ENCODE results near the gene RARA.
"Not testable (repeated sequence)": the region's sequence is repeated elsewhere in the genome, so short reads cannot be mapped to it uniquely, and the experiment has no call there.

RARA gene

GRCh38 chr17:40361063-40361924, 52.3 kb downstream of the RARA start:
- no peak for DNase-seq

GRCh38 chr17:40361925-40362695, 53.1 kb downstream of the RARA start:
- no peak for DNase-seq

GRCh38 chr17:40362696-40363110, 53.7 kb downstream of the RARA start:
- peak; percentile 83 for DNase-seq

- peak; percentile 38 for DNase-seq
Observed at GRCh38 chr17:40363111-40363827, 54.3 kb downstream of the RARA start.

- peak; percentile 28 for DNase-seq
Observed at GRCh38 chr17:40364121-40364861, 55.3 kb downstream of the RARA start, which contains the start of gene GJD3. Gene GJD3 (minus strand): TSS chr17:40364737. CDS start chr17:40363815, 922 bp downstream.

DNA sequence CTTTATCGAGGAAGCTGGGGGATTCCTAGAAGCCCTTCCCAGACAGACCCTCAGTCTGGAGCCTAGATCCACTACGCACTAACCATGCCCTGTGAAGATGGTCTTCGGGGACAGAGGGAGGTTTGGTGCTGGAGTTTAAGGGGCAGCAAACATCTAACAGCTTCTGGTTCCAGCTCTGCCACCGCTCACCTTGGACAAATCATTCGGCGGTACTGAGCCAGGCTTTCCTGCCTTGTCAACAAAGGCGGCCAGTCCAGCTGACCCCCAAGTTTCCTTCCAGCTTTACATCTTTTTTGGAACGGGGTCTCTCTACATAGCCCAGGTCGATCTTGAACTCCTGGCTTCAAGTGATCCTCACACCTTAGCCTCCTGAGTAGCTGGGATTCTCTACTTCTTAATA, 55.9 kb downstream of the RARA start:
- no peak for DNase-seq

- peak; percentile 27 for DNase-seq
Observed at GRCh38 chr17:40366076-40366860, 57.3 kb downstream of the RARA start.

DNA sequence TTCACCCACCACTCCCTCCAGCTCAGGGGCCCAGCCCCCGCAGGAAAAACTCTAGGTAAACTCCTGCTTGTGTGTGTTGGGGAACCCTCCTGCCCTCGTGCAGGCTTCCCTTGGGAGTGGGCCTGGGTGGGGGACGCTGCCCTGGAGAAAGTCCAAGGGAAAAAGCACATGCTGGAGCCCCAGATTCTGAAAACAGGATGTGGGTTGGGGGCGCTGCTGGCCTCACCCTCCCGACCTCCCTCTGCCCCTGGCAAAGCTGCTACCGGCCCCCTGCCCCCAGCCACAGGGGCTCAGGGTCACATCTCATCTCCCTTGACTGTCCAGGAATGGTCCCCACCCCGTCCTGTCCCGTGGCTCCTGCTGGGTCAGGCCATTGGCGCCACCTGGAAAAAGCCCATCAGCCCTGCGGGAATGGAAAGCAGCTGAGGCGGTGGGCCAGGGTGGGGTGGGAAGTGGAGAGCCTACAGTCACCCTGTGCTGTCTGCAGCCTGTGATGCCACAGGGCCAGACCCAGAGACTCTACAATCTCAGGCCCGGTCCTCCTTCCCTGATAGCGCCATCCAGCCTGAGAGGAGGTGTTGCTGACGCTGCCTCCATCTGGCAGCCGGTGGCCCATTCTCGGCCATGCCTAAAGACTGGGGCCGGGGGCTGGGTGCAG, 58.0 kb downstream of the RARA start:
- peak; percentile 20 for DNase-seq

GRCh38 chr17:40367728-40368127, 58.7 kb downstream of the RARA start:
- DNase-seq: peak; percentile 23

DNA sequence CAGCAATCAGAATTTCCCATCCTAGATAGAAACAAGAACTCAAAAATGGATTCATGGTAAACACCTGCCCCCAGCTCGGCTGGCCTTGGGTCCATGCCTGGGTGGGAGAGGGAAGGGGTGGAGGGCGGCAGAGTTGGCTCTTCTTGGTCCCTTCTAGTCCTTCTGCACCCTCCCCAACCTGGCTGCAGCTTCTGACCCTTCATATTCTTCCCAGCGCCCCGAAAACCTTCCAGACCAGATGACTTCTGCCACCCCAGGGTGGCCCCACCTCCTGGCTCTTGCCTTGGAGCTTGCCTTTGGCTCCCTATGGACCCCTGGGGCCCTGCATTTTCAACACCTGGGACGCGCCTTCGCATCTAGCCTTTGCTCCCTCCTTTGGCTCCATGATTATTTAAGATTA, 60.9 kb downstream of the RARA start:
- peak; percentile 20 for DNase-seq

DNA sequence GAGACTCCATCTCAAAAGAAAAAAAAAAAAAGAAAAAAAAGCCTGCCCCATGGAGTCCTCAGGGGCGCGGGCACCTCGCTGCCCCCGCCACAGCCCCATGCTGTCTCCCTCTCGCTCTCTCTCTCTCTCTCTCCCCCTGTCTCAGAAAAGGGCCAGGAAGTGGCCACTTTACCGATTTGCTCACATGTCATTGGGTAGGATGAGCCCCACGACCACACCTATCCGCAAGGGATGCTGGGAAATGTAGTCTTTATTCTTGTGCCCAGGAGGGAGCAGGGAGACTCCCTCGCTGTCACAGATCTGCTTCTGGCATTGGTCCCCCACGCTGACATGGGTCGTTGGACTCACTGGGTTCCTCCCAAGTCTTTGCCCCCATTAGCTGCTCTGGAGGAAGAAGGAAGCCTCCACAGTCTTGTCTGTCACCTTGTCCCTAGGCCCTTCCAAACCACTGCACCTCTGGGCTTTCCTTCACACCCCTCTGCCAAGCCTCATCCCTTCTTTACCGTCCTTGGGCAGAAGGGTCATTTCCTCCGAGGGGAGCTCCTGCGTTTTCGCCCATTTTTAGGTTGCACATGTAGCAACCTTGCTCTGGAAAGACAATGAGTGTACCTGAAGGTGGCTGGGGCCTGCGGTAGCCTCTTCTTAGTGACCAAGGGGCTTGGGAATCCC, 62.4 kb downstream of the RARA start:
- peak; percentile 28 for DNase-seq

DNA sequence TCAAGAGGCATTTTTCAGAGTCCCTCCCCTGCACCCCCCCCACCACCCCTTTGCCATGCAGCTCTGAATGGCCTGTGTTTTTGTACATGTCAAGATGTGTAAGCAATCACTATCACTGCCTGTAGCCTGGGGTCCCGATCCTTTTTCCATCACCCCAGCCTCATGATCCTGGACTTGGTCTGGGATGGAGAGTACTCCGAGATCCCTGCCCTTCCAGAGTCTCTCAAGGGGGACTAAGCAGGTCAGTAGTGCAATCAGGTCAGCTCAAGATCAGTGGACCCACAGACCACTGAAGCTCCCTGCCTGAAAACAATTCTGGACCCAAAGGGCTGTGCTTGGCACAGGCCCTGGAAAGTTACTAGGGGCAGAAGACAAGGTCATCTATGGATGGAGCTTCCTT, 63.1 kb downstream of the RARA start:
- DNase-seq: no peak

DNA sequence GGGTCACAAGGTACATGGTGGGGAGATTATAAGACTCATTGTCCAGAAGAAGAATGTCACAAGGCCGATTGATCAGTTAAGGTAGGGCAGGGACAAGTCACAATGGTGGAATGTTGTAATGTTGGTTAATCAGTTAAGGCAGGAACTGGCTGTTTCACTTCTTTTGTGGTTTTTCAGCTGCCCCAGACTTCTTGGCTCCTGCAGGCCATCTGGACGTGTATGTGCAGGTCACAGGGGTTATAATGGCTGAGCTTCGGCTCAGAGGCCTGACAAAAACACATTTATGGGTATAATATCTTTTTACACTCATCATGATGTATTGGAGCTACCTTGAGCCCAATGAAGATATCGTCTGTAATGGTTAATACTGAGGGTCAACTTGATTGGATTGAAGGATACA, 63.7 kb downstream of the RARA start:
- not testable (repeated sequence) for DNase-seq

DNA sequence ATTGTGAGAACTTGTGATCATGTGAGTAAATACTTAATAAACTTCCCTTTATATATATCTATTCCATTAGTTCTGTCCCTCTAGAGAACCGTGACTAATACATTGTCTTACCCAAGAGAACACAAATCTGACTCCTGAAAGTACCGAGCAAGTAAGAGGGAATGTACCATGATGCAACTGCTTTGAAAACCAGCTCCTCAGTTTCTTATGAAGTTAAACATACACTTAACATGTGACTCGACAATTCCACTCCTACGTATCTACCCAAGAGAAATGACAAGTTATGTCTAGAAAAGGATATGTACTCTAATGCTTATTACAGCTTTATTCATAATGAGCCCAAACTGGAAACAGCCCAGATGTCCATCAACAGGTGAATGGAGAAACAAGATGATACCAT, 64.3 kb downstream of the RARA start:
- no peak for DNase-seq

- no peak for DNase-seq
Observed at GRCh38 chr17:40373999-40374398, 65.0 kb downstream of the RARA start.

GRCh38 chr17:40374821-40375498, 66.0 kb downstream of the RARA start:
- DNase-seq: no peak

DNA sequence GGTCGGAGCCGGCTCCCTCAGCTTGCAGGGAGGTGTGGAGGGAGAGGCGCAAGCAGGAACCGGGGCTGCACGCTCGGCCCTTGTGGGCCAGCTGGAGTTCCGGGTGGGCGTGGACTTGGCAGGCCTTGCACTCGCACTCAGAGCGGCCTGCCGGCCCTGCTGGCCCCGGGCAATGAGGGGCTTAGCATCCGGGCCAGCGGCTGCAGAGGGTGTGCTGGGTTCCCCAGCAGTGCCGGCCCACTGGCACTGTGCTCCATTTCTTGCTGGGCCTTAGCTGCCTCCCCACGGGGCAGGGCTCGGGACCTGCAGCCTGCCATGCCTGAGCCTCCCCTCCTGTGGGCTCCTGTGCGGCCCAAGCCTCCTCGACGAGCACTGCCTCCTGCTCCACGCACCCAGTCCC, 66.8 kb downstream of the RARA start:
- not testable (repeated sequence) for DNase-seq

DNA sequence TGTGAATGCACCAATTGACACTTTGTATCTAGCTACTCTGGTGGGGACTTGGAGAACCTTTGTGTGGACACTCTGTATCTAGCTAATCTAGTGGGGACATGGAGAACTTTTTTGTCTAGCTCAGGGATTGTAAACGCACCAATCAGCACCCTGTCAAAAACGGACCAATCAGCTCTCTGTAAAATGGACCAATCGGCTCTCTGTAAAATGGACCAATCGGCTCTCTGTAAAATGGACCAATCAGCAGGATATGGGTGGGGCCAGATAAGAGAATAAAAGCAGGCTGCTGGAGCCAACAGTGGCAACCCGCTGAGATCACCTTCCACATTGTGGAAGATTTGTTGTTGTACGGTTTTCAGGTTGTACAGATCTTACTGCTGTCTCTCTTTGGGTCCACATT, 67.6 kb downstream of the RARA start:
- not testable (repeated sequence) for DNase-seq

- no peak for DNase-seq
Observed at GRCh38 chr17:40377832-40378231, 68.9 kb downstream of the RARA start.

DNA sequence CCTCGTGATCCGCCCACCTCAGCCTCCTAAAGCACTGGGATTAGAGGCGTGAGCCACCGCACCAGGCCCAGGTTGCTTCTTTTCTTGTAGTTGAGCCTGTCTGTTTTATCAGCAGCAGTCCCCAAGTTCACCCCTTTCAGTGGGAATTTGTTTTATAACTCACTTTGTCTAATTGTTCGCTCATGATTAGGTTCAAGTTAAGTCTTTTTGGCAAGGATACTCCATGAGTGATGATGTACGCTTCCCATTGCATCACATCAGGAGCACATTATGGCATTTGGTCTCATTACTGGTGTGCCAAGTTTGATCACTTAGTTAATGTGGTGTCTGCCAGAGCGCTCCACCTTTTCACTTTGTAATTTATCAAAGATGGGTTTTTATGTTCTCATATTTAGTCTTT, 70.0 kb downstream of the RARA start:
- DNase-seq: no peak
